DOHH2 (cell line): ENCODE measurements around the gene MEOX1.

Experiments used
- H3F3A ChIP-seq: fragments of 200-600 bp; sonication (generic), shearing (Covaris generic); 2 replicates; pipeline ENCODE4 v1.6.0; 2016; ENCODE audit warnings: antibody characterized with exemption, mild to moderate bottlenecking; ENCODE audit not compliant: control insufficient read depth, insufficient read depth
- H3K27ac ChIP-seq: fragments of 200-600 bp; sonication (generic); 2 replicates; pipeline ENCODE4 v1.5.1; 2014; ENCODE audit warnings: low read depth, mild to moderate bottlenecking, low read length, moderate library complexity
- H3K27me3 ChIP-seq: fragments of 200-600 bp; sonication (generic); 2 replicates; pipeline ENCODE4 v1.6.1; 2014; ENCODE audit warnings: mild to moderate bottlenecking, low read length, mixed read lengths; ENCODE audit not compliant: control insufficient read depth
- H3K36me3 ChIP-seq: fragments of 200-600 bp; sonication (generic); 2 replicates; pipeline ENCODE4 v1.6.1; 2014; ENCODE audit warnings: mild to moderate bottlenecking, low read length, moderate library complexity, mixed read lengths; ENCODE audit not compliant: control insufficient read depth
- H3K4me1 ChIP-seq: fragments of 200-600 bp; sonication (generic); 2 replicates; pipeline ENCODE4 v1.6.1; 2014; ENCODE audit warnings: mild to moderate bottlenecking, low read length, mixed read lengths; ENCODE audit not compliant: control insufficient read depth
- H3K4me2 ChIP-seq: fragments of 200-600 bp; sonication (generic); 2 replicates; pipeline ENCODE4 v1.6.0; 2014; ENCODE audit warnings: mild to moderate bottlenecking, low read length, moderate library complexity
- H3K4me3 ChIP-seq: fragments of 200-600 bp; sonication (generic); 2 replicates; pipeline ENCODE4 v1.5.1; 2014; ENCODE audit warnings: mild to moderate bottlenecking, low read length, mixed read lengths
- H3K79me2 ChIP-seq: fragments of 200-600 bp; sonication (generic); 2 replicates; pipeline ENCODE4 v1.6.1; 2014; ENCODE audit warnings: mild to moderate bottlenecking, low read length, mixed read lengths; ENCODE audit not compliant: control insufficient read depth
- H3K9me2 ChIP-seq: fragments of 200-600 bp; sonication (generic); replicated peaks from 2 replicates; pipeline ENCODE4 v1.6.1; 2014; ENCODE audit warnings: mild to moderate bottlenecking, low read length, mixed read lengths; ENCODE audit not compliant: control insufficient read depth
- H3K9me3 ChIP-seq: fragments of 200-600 bp; sonication (generic); 2 replicates; pipeline ENCODE4 v1.6.1; 2014; ENCODE audit warnings: antibody characterized with exemption, low read length, mixed read lengths; ENCODE audit not compliant: control insufficient read depth, insufficient read depth
- H4K20me1 ChIP-seq: fragments of 200-600 bp; sonication (generic); 2 replicates; pipeline ENCODE4 v1.6.0; 2014; ENCODE audit warnings: low read depth, mild to moderate bottlenecking, antibody characterized with exemption, low read length, moderate library complexity; ENCODE audit not compliant: control insufficient read depth, insufficient read depth
- EZH2phosphoT487 ChIP-seq: fragments of 200-600 bp; sonication (generic); IDR thresholded peaks from 2 replicates; pipeline ENCODE4 v1.6.1; 2017; ENCODE audit warnings: borderline replicate concordance, mild to moderate bottlenecking, antibody characterized with exemption, low read length, moderate library complexity, mixed read lengths
- TF ChIP-seq, protein P1 (sequence below): fragments of 200-600 bp; sonication (generic); IDR thresholded peaks from one replicate; pipeline ENCODE4 v1.5.1; 2014; ENCODE audit warnings: antibody characterized with exemption, mild to moderate bottlenecking, low read depth, low read length; ENCODE audit not compliant: poor library complexity, severe bottlenecking

MEOX1 gene

DNA sequence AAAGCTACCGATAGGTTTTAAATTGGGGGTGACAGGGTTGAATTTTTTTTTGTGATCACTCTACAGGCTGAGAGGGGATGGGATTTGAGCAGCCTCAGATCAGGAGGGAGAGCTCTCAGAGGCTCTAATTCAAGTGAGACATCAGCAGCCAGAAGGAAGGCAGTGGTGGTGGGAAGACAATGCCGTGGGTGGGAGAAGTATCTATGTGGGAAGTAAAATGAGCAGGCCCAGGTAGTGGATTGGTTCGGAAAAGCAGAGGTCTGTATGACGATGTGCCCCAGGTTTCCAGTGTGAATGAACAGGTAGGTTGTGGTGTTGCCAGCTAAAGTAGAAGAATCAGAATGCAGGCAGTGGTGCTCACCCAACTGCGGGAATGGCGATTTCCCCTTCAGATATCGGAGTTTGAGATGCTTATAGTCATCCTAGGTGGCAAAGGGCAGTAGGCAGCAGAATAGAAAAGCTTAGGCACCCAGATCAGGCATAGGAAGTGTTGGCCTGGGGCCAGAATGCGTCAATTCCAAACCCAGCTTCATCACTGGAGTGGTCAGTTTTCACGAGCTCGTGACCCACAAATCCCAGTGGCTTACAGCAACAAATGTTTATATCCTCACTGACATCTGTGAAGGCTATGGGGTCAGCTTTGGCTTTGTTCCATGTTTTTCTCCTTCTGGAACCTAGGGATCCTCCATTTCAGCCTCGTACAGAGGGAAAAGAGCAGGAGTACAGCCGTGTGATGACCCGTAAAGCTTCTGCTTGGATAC lies 24.0 kb downstream of the MEOX1 start:
- Histone ChIP-seq H3K4me1 (no peaks in the 10 kb centered on the region), H3K9me2 (no peaks in the 10 kb centered on the region), H3K27me3 (no peaks in the 10 kb centered on the region), H3K79me2 (no peaks in the 10 kb centered on the region), H3K36me3 (no peaks in the 10 kb centered on the region), H3K4me3 (no peak overlapping the region), H3F3A (no peaks in the 10 kb centered on the region), H3K9me3 (no peaks in the 10 kb centered on the region), H3K27ac (no peak overlapping the region), H4K20me1 (no peaks in the 10 kb centered on the region), H3K4me2 (no peak overlapping the region)
- TF ChIP-seq, protein P1, sequence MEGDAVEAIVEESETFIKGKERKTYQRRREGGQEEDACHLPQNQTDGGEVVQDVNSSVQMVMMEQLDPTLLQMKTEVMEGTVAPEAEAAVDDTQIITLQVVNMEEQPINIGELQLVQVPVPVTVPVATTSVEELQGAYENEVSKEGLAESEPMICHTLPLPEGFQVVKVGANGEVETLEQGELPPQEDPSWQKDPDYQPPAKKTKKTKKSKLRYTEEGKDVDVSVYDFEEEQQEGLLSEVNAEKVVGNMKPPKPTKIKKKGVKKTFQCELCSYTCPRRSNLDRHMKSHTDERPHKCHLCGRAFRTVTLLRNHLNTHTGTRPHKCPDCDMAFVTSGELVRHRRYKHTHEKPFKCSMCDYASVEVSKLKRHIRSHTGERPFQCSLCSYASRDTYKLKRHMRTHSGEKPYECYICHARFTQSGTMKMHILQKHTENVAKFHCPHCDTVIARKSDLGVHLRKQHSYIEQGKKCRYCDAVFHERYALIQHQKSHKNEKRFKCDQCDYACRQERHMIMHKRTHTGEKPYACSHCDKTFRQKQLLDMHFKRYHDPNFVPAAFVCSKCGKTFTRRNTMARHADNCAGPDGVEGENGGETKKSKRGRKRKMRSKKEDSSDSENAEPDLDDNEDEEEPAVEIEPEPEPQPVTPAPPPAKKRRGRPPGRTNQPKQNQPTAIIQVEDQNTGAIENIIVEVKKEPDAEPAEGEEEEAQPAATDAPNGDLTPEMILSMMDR: no peak
- no peak for TF ChIP-seq EZH2phosphoT487

DNA sequence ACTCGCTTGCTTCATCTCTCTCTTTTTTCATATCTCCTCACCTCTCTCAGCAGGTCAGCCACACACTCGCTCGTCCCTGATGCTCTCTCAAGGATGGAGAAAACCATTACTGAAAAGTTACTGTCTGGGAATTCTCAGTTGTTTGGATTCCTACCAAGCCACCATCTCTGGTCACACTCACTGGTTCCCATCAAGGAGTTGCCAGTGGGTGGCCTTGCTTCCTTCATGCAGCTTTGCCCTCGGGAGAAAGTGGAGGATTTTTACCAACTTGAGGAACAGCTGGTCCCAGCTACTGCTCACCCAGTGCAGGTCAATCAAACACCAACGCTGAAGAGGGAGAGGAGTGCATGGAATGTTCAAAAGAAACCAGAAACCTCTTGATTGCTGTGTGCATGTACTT lies 25.3 kb downstream of the MEOX1 start:
- Histone ChIP-seq H4K20me1 (no peaks in the 10 kb centered on the region), H3K79me2 (no peaks in the 10 kb centered on the region), H3K9me3 (no peaks in the 10 kb centered on the region), H3K4me1 (no peaks in the 10 kb centered on the region), H3K4me2 (no peak overlapping the region), H3K27ac (no peak overlapping the region), H3K36me3 (no peaks in the 10 kb centered on the region), H3K4me3 (no peak overlapping the region), H3K9me2 (no peaks in the 10 kb centered on the region), H3F3A (no peaks in the 10 kb centered on the region), H3K27me3 (no peaks in the 10 kb centered on the region)
- TF ChIP-seq, protein P1: no peak

DNA sequence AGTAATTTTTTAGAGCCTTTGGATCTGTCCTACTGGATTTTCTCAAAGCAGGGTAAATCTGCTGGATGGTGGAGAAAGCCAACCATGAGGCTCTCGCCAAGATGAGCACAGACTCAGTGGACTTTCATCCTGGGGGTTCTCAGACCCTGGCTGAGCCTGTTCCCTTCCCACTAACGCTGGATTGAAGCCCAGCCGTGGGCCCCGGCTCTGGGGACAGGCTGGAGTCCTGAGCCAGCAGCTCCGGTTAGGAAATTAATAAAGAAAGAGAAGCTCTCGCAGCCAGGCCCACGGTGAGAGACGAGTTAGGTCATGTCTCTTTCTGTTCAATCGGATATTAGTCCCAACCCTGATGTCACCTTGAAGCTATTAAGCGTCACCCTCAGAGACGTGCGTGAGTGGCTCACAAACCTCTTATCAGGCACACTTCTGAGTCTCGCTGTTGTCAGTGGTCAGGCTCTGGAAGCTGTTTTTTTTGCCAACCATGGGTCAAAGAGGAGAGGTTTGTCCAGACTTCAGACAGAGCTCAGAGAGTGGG lies 27.1 kb downstream of the MEOX1 start:
- H3K4me3 ChIP-seq: no peak overlapping the region
- no peaks in the 10 kb centered on the region for H3K79me2 ChIP-seq
- no peaks in the 10 kb centered on the region for H3K9me3 ChIP-seq
- no peaks in the 10 kb centered on the region for H4K20me1 ChIP-seq
- no peak for TF ChIP-seq EZH2phosphoT487
- TF ChIP-seq, protein P1: no peak
- H3K27me3 ChIP-seq: no peaks in the 10 kb centered on the region
- no peaks in the 10 kb centered on the region for H3K4me1 ChIP-seq
- no peaks in the 10 kb centered on the region for H3K36me3 ChIP-seq
- H3K4me2 ChIP-seq: no peak overlapping the region
- H3F3A ChIP-seq: no peaks in the 10 kb centered on the region
- H3K9me2 ChIP-seq: no peaks in the 10 kb centered on the region
- H3K27ac ChIP-seq: no peak overlapping the region
